ENCODE results near the gene TMEM202. TPM values are rescaled to one million over a fixed set of nuclear protein-coding genes. Genes with fewer than 3 reads are reported as not detected.

Gene TMEM202
- total RNA-seq, 1 donor from 2014 or later: not detected

DNA sequence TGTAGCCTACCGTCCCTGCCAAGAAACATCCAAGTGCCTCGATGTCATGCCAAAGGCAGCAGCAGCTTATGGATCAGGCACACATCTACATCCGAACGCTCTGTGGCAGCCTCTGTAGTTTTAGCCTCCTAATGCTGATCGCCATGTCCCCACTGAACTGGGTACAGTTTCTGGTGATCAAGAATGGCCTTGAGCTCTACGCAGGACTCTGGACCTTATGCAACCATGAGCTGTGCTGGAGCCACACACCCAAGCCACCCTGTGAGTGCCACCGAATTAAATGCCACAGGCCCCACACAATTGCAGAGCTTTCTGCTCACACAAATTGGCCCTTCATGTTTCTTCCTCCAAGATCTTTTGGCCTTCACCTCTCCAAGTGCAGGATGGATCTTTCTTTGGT, 543 bp downstream of the TMEM202 start:
- H3K4me1 Mint-ChIP-seq (ENCODE audit: low read depth, unreplicated experiment): no peaks in the 10 kb centered on the region
- H3K27ac Mint-ChIP-seq (ENCODE audit: unreplicated experiment): no peak overlapping the region
- H3K27me3 Mint-ChIP-seq (ENCODE audit: unreplicated experiment): peaks cover 4% of the 10 kb centered on the region
- no peak overlapping the region for H3K4me3 Mint-ChIP-seq (ENCODE audit: unreplicated experiment)
- peaks cover 3% of the 10 kb centered on the region for H3K9me3 Mint-ChIP-seq (ENCODE audit: unreplicated experiment)
- DNase-seq: no peak
- TF ChIP-seq, protein P1, sequence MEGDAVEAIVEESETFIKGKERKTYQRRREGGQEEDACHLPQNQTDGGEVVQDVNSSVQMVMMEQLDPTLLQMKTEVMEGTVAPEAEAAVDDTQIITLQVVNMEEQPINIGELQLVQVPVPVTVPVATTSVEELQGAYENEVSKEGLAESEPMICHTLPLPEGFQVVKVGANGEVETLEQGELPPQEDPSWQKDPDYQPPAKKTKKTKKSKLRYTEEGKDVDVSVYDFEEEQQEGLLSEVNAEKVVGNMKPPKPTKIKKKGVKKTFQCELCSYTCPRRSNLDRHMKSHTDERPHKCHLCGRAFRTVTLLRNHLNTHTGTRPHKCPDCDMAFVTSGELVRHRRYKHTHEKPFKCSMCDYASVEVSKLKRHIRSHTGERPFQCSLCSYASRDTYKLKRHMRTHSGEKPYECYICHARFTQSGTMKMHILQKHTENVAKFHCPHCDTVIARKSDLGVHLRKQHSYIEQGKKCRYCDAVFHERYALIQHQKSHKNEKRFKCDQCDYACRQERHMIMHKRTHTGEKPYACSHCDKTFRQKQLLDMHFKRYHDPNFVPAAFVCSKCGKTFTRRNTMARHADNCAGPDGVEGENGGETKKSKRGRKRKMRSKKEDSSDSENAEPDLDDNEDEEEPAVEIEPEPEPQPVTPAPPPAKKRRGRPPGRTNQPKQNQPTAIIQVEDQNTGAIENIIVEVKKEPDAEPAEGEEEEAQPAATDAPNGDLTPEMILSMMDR (IDR thresholded peaks at IDR 0.05; ENCODE audit: partially characterized antibody, unreplicated experiment): no peak
- no peaks in the 10 kb centered on the region for H3K36me3 Mint-ChIP-seq (ENCODE audit: unreplicated experiment)

DNA sequence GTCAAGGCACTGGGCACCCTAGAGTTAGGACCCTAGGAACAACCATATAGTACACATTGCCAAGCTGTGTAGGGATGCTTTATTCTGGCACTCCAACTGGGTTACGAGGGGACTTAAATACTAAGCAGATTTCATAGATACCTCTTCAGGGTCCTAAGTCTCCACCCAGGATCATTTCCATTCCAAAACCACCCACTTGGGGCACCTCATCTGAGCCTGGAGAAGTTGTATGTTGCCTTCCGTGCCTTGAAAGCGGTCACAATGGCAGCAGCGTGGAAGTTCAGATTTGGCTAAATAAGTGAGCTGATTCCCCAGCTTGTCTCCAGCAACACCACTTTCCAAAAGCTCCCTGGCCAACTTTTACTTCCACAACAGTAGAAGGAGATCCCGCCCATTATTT, 4.6 kb downstream of the TMEM202 start:
- Mint-ChIP-seq H3K27me3 (ENCODE audit: unreplicated experiment) (no peaks in the 10 kb centered on the region), H3K4me1 (ENCODE audit: low read depth, unreplicated experiment) (no peaks in the 10 kb centered on the region), H3K4me3 (ENCODE audit: unreplicated experiment) (no peak overlapping the region), H3K27ac (ENCODE audit: unreplicated experiment) (no peak overlapping the region), H3K9me3 (ENCODE audit: unreplicated experiment) (no peaks in the 10 kb centered on the region), H3K36me3 (ENCODE audit: unreplicated experiment) (no peaks in the 10 kb centered on the region)
- TF ChIP-seq, protein P1 (IDR thresholded peaks at IDR 0.05; ENCODE audit: partially characterized antibody, unreplicated experiment): no peak
- no peak for DNase-seq

DNA sequence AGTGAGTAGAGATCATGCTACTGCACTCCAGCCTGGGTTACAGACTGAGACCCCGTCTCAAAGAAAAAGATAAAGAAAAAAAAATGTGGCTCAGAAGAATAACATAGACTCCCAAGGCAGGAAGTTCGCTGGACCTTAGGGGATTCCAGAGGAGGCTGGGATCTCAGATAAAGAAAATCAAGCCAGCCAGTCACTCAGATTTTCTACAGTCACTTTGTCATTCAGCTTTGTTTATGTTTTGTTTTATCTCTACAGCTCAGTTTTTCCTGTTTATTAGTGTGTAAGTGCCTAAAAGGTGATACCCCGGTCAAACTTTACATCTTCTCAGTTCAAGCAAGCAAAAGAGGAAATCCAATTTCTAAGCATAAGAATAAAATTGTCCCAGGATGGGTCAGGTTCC, 6.3 kb downstream of the TMEM202 start:
- peaks cover 4% of the 10 kb centered on the region for H3K27me3 Mint-ChIP-seq (ENCODE audit: unreplicated experiment)

DNA sequence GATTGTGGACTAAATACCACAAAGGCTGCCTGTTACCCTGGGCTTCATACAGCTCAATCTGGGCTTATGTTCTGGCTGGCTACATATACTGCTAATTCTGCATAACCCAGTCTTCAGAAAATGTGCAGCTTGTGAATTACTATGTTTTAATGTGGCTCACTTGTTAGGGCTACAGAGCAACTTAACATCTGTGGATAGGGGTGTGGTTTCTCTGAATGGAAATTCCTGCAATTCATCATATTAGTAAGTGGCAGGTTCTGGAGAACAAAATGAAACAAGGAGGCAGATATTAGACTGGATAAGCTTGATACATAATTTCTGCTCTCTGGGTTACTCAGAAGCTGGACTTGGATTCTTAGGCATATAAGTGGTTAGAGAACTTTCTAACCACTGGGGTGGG, 6.7 kb downstream of the TMEM202 start:
- no peaks in the 10 kb centered on the region for H3K36me3 Mint-ChIP-seq (ENCODE audit: unreplicated experiment)
- TF ChIP-seq, protein P1 (IDR thresholded peaks at IDR 0.05; ENCODE audit: partially characterized antibody, unreplicated experiment): no peak
- H3K4me1 Mint-ChIP-seq (ENCODE audit: low read depth, unreplicated experiment): no peaks in the 10 kb centered on the region
- peaks cover 6% of the 10 kb centered on the region for H3K27me3 Mint-ChIP-seq (ENCODE audit: unreplicated experiment)
- H3K9me3 Mint-ChIP-seq (ENCODE audit: unreplicated experiment): no peaks in the 10 kb centered on the region
- no peak for DNase-seq
- no peak overlapping the region for H3K27ac Mint-ChIP-seq (ENCODE audit: unreplicated experiment)
- H3K4me3 Mint-ChIP-seq (ENCODE audit: unreplicated experiment): no peak overlapping the region

More for the DNA sequence above, 6.3 kb downstream of the TMEM202 start:
- no peak overlapping the region for H3K4me3 Mint-ChIP-seq (ENCODE audit: unreplicated experiment)
- DNase-seq: no peak
- H3K4me1 Mint-ChIP-seq (ENCODE audit: low read depth, unreplicated experiment): no peaks in the 10 kb centered on the region
- no peak overlapping the region for H3K27ac Mint-ChIP-seq (ENCODE audit: unreplicated experiment)
- no peaks in the 10 kb centered on the region for H3K9me3 Mint-ChIP-seq (ENCODE audit: unreplicated experiment)
- TF ChIP-seq, protein P1 (IDR thresholded peaks at IDR 0.05; ENCODE audit: partially characterized antibody, unreplicated experiment): no peak
- H3K36me3 Mint-ChIP-seq (ENCODE audit: unreplicated experiment): no peaks in the 10 kb centered on the region

DNA sequence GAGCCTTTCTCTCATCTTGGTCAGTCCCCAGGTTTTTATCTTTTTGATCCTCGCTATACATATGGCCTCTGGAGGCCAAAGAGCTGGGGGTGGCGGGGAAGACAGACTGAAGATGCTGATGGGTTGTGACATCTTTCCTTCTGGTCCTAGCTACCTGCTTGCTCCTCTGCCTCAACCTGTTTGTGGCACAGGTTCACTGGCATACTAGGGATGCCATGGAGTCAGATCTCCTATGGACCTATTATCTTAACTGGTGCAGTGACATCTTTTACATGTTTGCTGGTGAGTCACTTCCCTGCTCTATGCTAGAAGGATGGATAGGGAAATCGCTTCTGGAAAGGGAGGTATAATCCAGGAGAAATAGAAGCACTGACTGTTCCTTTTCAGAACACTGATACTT, 8.8 kb downstream of the TMEM202 start:
- H3K9me3 Mint-ChIP-seq (ENCODE audit: unreplicated experiment): no peaks in the 10 kb centered on the region
- DNase-seq: no peak
- H3K4me3 Mint-ChIP-seq (ENCODE audit: unreplicated experiment): no peak overlapping the region
- H3K4me1 Mint-ChIP-seq (ENCODE audit: low read depth, unreplicated experiment): no peaks in the 10 kb centered on the region
- H3K36me3 Mint-ChIP-seq (ENCODE audit: unreplicated experiment): no peaks in the 10 kb centered on the region
- peaks cover 6% of the 10 kb centered on the region for H3K27me3 Mint-ChIP-seq (ENCODE audit: unreplicated experiment)
- H3K27ac Mint-ChIP-seq (ENCODE audit: unreplicated experiment): no peak overlapping the region
- TF ChIP-seq, protein P1 (IDR thresholded peaks at IDR 0.05; ENCODE audit: partially characterized antibody, unreplicated experiment): no peak

Data from glutamatergic neuron (in vitro differentiated cells).